ENCODE data around the gene ABR.

- TF ChIP-seq, protein P1, sequence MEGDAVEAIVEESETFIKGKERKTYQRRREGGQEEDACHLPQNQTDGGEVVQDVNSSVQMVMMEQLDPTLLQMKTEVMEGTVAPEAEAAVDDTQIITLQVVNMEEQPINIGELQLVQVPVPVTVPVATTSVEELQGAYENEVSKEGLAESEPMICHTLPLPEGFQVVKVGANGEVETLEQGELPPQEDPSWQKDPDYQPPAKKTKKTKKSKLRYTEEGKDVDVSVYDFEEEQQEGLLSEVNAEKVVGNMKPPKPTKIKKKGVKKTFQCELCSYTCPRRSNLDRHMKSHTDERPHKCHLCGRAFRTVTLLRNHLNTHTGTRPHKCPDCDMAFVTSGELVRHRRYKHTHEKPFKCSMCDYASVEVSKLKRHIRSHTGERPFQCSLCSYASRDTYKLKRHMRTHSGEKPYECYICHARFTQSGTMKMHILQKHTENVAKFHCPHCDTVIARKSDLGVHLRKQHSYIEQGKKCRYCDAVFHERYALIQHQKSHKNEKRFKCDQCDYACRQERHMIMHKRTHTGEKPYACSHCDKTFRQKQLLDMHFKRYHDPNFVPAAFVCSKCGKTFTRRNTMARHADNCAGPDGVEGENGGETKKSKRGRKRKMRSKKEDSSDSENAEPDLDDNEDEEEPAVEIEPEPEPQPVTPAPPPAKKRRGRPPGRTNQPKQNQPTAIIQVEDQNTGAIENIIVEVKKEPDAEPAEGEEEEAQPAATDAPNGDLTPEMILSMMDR (IDR thresholded peaks at IDR 0.05 in 8 of 11, conservative IDR thresholded peaks at IDR 0.05 in 3 of 11), result no peak
- TF ChIP-seq POLR2AphosphoS5 (IDR thresholded peaks at IDR 0.05), result peak in 1 of 3 donors; percentile 23
Observed at GRCh38 chr17:1154704-1155103, 25.1 kb downstream of the ABR start.

Data from spleen (tissue), 7 donors.